HEK293 (cell line): Measurements from ENCODE around the gene C21orf58.

ENCODE experiments used
- CTCF ChIA-PET: fragments of 350-600 bp; formaldehyde crosslinking; extraction: SDS; loops from one replicate; lab custom pipeline; 2021; ENCODE audit warnings: antibody characterized with exemption; lab: Yijun Ruan, JAX
- POLR2A ChIA-PET: fragments of 300-600 bp; formaldehyde crosslinking; extraction: SDS; loops from one replicate; lab custom pipeline; 2020; ENCODE audit warnings: antibody characterized with exemption, inconsistent platforms; lab: Yijun Ruan, JAX
- H3K27ac ChIP-seq: fragments of 200-500 bp; sonication (Bioruptor generic); 2 replicates; pipeline ENCODE4 v1.5.1; 2014; ENCODE audit warnings: low read depth, low read length, control low read depth, inconsistent platforms; ENCODE audit errors: extremely low read depth
- H3K36me3 ChIP-seq, 2 experiments: fragments of 200-500 bp in 1 of 2; sonication (Bioruptor generic) in 1 of 2; 1 replicate in 1 of 2; 2 replicates in 1 of 2; pipeline ENCODE4 v1.5.1; 2014 to 2017; ENCODE audit warnings: inconsistent platforms in 2 of 2, low read length in 2 of 2; ENCODE audit not compliant: control insufficient read depth in 2 of 2, insufficient read depth in 1 of 2
- H3K4me1 ChIP-seq: fragments of 200-500 bp; sonication (Bioruptor generic); 2 replicates; pipeline ENCODE4 v1.5.1; 2014; ENCODE audit warnings: mild to moderate bottlenecking, low read length, inconsistent platforms; ENCODE audit not compliant: control insufficient read depth, insufficient read depth
- H3K4me3 ChIP-seq: 2 replicates; pipeline ENCODE4 v1.5.1; 2011; ENCODE audit warnings: low read depth, mild to moderate bottlenecking, control low read depth, low read length, moderate library complexity
- H3K9me3 ChIP-seq: fragments of 200-500 bp; sonication (Bioruptor generic); 2 replicates; pipeline ENCODE4 v1.5.1; 2014; ENCODE audit warnings: low read depth, low read length, inconsistent platforms; ENCODE audit not compliant: control insufficient read depth, insufficient read depth
- EGR2 ChIP-seq: fragments of 450-650 bp; formaldehyde crosslinking; IDR thresholded peaks from 2 replicates; pipeline ENCODE4 v1.5.1; 2016; ENCODE audit warnings: low read depth, missing biosample characterization, missing genetic modification characterization
- FEZF1 ChIP-seq: fragments of 450-650 bp; formaldehyde crosslinking; IDR thresholded peaks from 2 replicates; pipeline ENCODE4 v1.5.1; 2016; ENCODE audit warnings: missing biosample characterization, missing genetic modification characterization
- GLIS2 ChIP-seq: fragments of 450-650 bp; formaldehyde crosslinking; IDR thresholded peaks from 2 replicates; pipeline ENCODE4 v1.5.1; 2016; ENCODE audit warnings: missing biosample characterization, missing genetic modification characterization
- PATZ1 ChIP-seq: fragments of 450-650 bp; formaldehyde crosslinking; IDR thresholded peaks from 2 replicates; pipeline ENCODE4 v1.5.1; 2016; ENCODE audit warnings: missing biosample characterization, missing genetic modification characterization
- RBAK ChIP-seq: fragments of 450-650 bp; formaldehyde crosslinking; IDR thresholded peaks from 2 replicates; pipeline ENCODE4 v1.5.1; 2016; ENCODE audit warnings: missing biosample characterization, missing genetic modification characterization
- SP2 ChIP-seq: fragments of 450-650 bp; formaldehyde crosslinking; IDR thresholded peaks from 2 replicates; pipeline ENCODE4 v1.5.1; 2016; ENCODE audit warnings: missing biosample characterization, missing genetic modification characterization
- ZBTB10 ChIP-seq: fragments of 450-650 bp; formaldehyde crosslinking; IDR thresholded peaks from 2 replicates; pipeline ENCODE4 v1.5.1; 2016; ENCODE audit warnings: missing biosample characterization, missing genetic modification characterization
- ZBTB49 ChIP-seq: fragments of 450-650 bp; formaldehyde crosslinking; IDR thresholded peaks from 2 replicates; pipeline ENCODE4 v1.5.1; 2016; ENCODE audit warnings: missing biosample characterization, missing genetic modification characterization, low read depth
- ZNF10 ChIP-seq: fragments of 450-650 bp; formaldehyde crosslinking; IDR thresholded peaks from 2 replicates; pipeline ENCODE4 v1.5.1; 2017; ENCODE audit warnings: missing biosample characterization, missing genetic modification characterization
- ZNF121 ChIP-seq: fragments of 450-650 bp; formaldehyde crosslinking; IDR thresholded peaks from 2 replicates; pipeline ENCODE4 v1.5.1; 2016; ENCODE audit warnings: missing biosample characterization, missing genetic modification characterization
- ZNF148 ChIP-seq: fragments of 450-650 bp; formaldehyde crosslinking; IDR thresholded peaks from 2 replicates; pipeline ENCODE4 v1.5.0; 2017; ENCODE audit warnings: missing biosample characterization, missing genetic modification characterization, borderline replicate concordance
- ZNF184 ChIP-seq: fragments of 450-650 bp; IDR thresholded peaks from 2 replicates; pipeline ENCODE4 v1.5.1; 2018; ENCODE audit warnings: missing biosample characterization, mild to moderate bottlenecking, missing genetic modification characterization
- ZNF341 ChIP-seq: fragments of 450-650 bp; formaldehyde crosslinking; IDR thresholded peaks from 2 replicates; pipeline ENCODE4; 2016; ENCODE audit warnings: low read depth, missing biosample characterization, missing genetic modification characterization
- ZNF354C ChIP-seq: fragments of 450-650 bp; formaldehyde crosslinking; IDR thresholded peaks from 2 replicates; pipeline ENCODE4 v1.5.1; 2016; ENCODE audit warnings: missing biosample characterization, missing genetic modification characterization, low read depth, borderline replicate concordance
- ZNF394 ChIP-seq: fragments of 450-650 bp; formaldehyde crosslinking; IDR thresholded peaks from 2 replicates; pipeline ENCODE4 v1.5.1; 2016; ENCODE audit warnings: missing biosample characterization, missing genetic modification characterization, mild to moderate bottlenecking, moderate library complexity, borderline replicate concordance
- ZNF488 ChIP-seq: fragments of 450-650 bp; formaldehyde crosslinking; IDR thresholded peaks from 2 replicates; pipeline ENCODE4 v1.5.1; 2016; ENCODE audit warnings: missing biosample characterization, missing genetic modification characterization
- ZNF596 ChIP-seq: fragments of 450-650 bp; IDR thresholded peaks from 2 replicates; pipeline ENCODE4 v1.5.0; 2018; ENCODE audit warnings: missing biosample characterization, mild to moderate bottlenecking, missing genetic modification characterization, moderate library complexity
- ZNF707 ChIP-seq: fragments of 450-650 bp; formaldehyde crosslinking; IDR thresholded peaks from 2 replicates; pipeline ENCODE4 v1.5.1; 2016; ENCODE audit warnings: missing biosample characterization, missing genetic modification characterization
- ZNF830 ChIP-seq: fragments of 450-650 bp; IDR thresholded peaks from 2 replicates; pipeline ENCODE4 v1.5.0; 2018; ENCODE audit warnings: missing biosample characterization, missing genetic modification characterization, low read depth, mild to moderate bottlenecking, moderate library complexity

C21orf58 gene

GRCh38 chr21:46316708-46317324, 6.9 kb downstream of the C21orf58 start:
- TF ChIP-seq SP2 (tag by site-specific recombination) = no peak
- TF ChIP-seq ZNF596 (tag by site-specific recombination) = no peak
- no peak for TF ChIP-seq ZNF830
- peak; percentile 81 for TF ChIP-seq ZNF394 (tag by site-specific recombination)
- TF ChIP-seq FEZF1 (tag by site-specific recombination) = no peak
- TF ChIP-seq ZNF707 = peak; percentile 90
- TF ChIP-seq ZNF10 (tag by site-specific recombination) = no peak
- 0 out of 2 replicates have a peak, but pooled peaks have one; percentile 13 for TF ChIP-seq ZNF341 (tag by site-specific recombination)
- Histone ChIP-seq H3K27ac (no peak overlapping the region), H3K36me3 (peaks cover 33 to 63% of the 10 kb centered on the region in 2 experiments; a peak in 2 of 3 replicates), H3K9me3 (no peaks in the 10 kb centered on the region), H3K4me1 (peaks cover 7% of the 10 kb centered on the region), H3K4me3 (no peak overlapping the region)
- POLR2A ChIA-PET = interaction anchor here (0.5 to 2.1 kb wide), 4 partner anchors 16 to 340 kb away, joined by 3 to 5 read pairs (median 3); no protein-coding TSS in a partner anchor
- CTCF ChIA-PET = interaction anchor here (0.6 kb wide), 1 partner anchor 84 kb away, joined by 3 read pairs; no protein-coding TSS in a partner anchor

GRCh38 chr21:46314441-46315020, 9.1 kb downstream of the C21orf58 start:
- CTCF ChIA-PET = no interaction called here
- Histone ChIP-seq H3K36me3 (peaks cover 48 to 66% of the 10 kb centered on the region in 2 experiments), H3K9me3 (no peaks in the 10 kb centered on the region), H3K4me1 (no peaks in the 10 kb centered on the region), H3K27ac (no peak overlapping the region), H3K4me3 (no peak overlapping the region)
- no peak for TF ChIP-seq ZNF488 (tag by site-specific recombination)
- TF ChIP-seq RBAK = no peak
- TF ChIP-seq ZBTB10 (tag by site-specific recombination) = no peak
- TF ChIP-seq EGR2 (tag by site-specific recombination) = peak; percentile 40; the same call in 1 of the 2 replicates
- no peak for TF ChIP-seq ZNF184 (tag by site-specific recombination)
- POLR2A ChIA-PET = interaction anchor here (1.0 to 1.2 kb wide), 2 partner anchors 8 kb away, joined by 3 to 6 read pairs; no protein-coding TSS in a partner anchor

- Histone ChIP-seq H3K27ac (no peak overlapping the region), H3K4me1 (no peaks in the 10 kb centered on the region), H3K9me3 (no peaks in the 10 kb centered on the region), H3K36me3 (peaks cover 60 to 75% of the 10 kb centered on the region in 2 experiments), H3K4me3 (no peak overlapping the region)
- ChIA-PET CTCF (interaction anchor here (0.6 to 0.7 kb wide), 2 partner anchors 277 to 327 kb away, joined by 3 to 5 read pairs; no protein-coding TSS in a partner anchor), POLR2A (interaction anchor here (1.1 kb wide), 1 partner anchor 11 kb away, joined by 3 read pairs; the partner anchor contains the start of genes C21orf58 and PCNT)
- no peak for TF ChIP-seq ZNF148 (tag by site-specific recombination)
- TF ChIP-seq ZNF354C (tag by site-specific recombination) = no peak
- no peak for TF ChIP-seq GLIS2 (tag by site-specific recombination)
- TF ChIP-seq PATZ1 (tag by site-specific recombination) = no peak
- no peak for TF ChIP-seq ZBTB49
- no peak for TF ChIP-seq ZNF121
These were observed 10.7 kb downstream of the C21orf58 start for GRCh38 chr21:46312949-46313348.
